Spleen (tissue), 11 donors: ENCODE measurements around the gene KDM8. TPM values are rescaled to one million over a fixed set of nuclear protein-coding genes. Genes with fewer than 3 reads are reported as not detected.

Source experiments
- DNase-seq: peaks from one replicate; pipeline ENCODE4 v3.0.0-alpha.2; 2020
- H3K27ac ChIP-seq, 8 donors: fragments of 200-600 bp; sonication (generic) in 7 of 8; 1 replicate in 4 of 8; 2 replicates in 4 of 8; pipeline versions ENCODE4 v1.5.0 to v1.8.0; 2016 to 2021; ENCODE audit warnings: inconsistent platforms in 4 of 8, mild to moderate bottlenecking in 4 of 8, moderate library complexity in 1 of 8
- H3K27me3 ChIP-seq, 7 donors: fragments of 200-600 bp; sonication (generic) in 6 of 7; replicated peaks in 1 of 7; 1 replicate in 4 of 7; 2 replicates in 3 of 7; pipeline versions ENCODE4 v1.5.0 to v1.8.0; 2016 to 2021; ENCODE audit warnings: inconsistent platforms in 3 of 7, mild to moderate bottlenecking in 1 of 7
- H3K36me3 ChIP-seq, 6 donors: fragments of 200-600 bp; sonication (generic) in 5 of 6; 1 replicate in 4 of 6; 2 replicates in 2 of 6; pipeline versions ENCODE4 v1.5.0 to v1.8.0; 2016 to 2021; ENCODE audit warnings: inconsistent platforms in 2 of 6
- H3K4me1 ChIP-seq, 6 donors: fragments of 200-600 bp; sonication (generic) in 5 of 6; 1 replicate in 3 of 6; 2 replicates in 3 of 6; pipeline versions ENCODE4 v1.5.0 to v1.8.0; 2016 to 2021; ENCODE audit warnings: inconsistent platforms in 3 of 6
- H3K4me3 ChIP-seq, 8 donors: fragments of 200-600 bp; sonication (generic) in 7 of 8; 1 replicate in 4 of 8; 2 replicates in 4 of 8; pipeline versions ENCODE4 v1.5.0 to v1.8.0; 2016 to 2021; ENCODE audit warnings: inconsistent platforms in 4 of 8, mild to moderate bottlenecking in 4 of 8, moderate library complexity in 2 of 8
- H3K9me3 ChIP-seq, 8 donors: fragments of 200-600 bp; sonication (generic) in 7 of 8; 1 replicate in 4 of 8; 2 replicates in 4 of 8; pipeline versions ENCODE4 v1.5.0 to v1.8.0; 2016 to 2021; ENCODE audit warnings: inconsistent platforms in 4 of 8
- POLR2A ChIP-seq, 3 donors: fragments of 450-650 bp; IDR thresholded peaks; one replicate each; pipeline ENCODE4 v1.5.1; 2017; ENCODE audit warnings: antibody characterized with exemption in 3 of 3, mild to moderate bottlenecking in 1 of 3
- POLR2AphosphoS5 ChIP-seq, 3 donors: sonication (generic); formaldehyde crosslinking; IDR thresholded peaks; one replicate each; pipeline ENCODE4 v1.5.1; 2017; ENCODE audit warnings: antibody characterized with exemption in 3 of 3
- WGBS, 5 donors: extraction: QIAGEN DNeasy Blood & Tissue Kit in 3 of 5; methylation state at CpG; one replicate each; pipeline versions ENCODE4 v1.1.5 to v1.1.7; 2013 to 2018; 5-methylcytosine and 5-hydroxymethylcytosine counted together
- intact Hi-C: fragments of 100-400 bp; cut with DNase I; formaldehyde crosslinking; loops from one replicate; pipeline ENCODE4 v1.15.0; 2023; ENCODE audit warnings: low total_unique reads
- polyA plus RNA-seq, 3 donors: library from polyadenylated mRNA; stranded (reverse); fragments of 200-250 nt; gene quantifications; one replicate each; pipeline ENCODE4 v1.2.1, GENCODE V29; 2013
- total RNA-seq, 7 donors: library from RNA; depleted of rRNA in 3 of 7; stranded (reverse); fragments of >200 nt in 3 of 7; fragmentation: NEBNext Ultra II Directional in 4 of 7; extraction: Animal tissue kit (Norgen Biotek cat#: 25700) in 4 of 7; gene quantifications; one replicate each; pipeline versions ENCODE4 v1.1.0 to v1.2.1, GENCODE V29; 2016 to 2021
- TF ChIP-seq, protein P1 (sequence below), 11 experiments: fragments of 200-600 bp in 7 of 11; fragments of 450-650 bp in 4 of 11; sonication (generic) in 4 of 11; IDR thresholded peaks in 8 of 11; conservative IDR thresholded peaks in 3 of 11; 1 replicate in 7 of 11; 2 replicates in 4 of 11; pipeline versions ENCODE4 v1.4.0 to v1.8.0; 2016 to 2021; ENCODE audit warnings: antibody characterized with exemption in 11 of 11, inconsistent platforms in 4 of 11, mild to moderate bottlenecking in 1 of 11
- donor health status: healthy with polysubstance abuse.
- donor health status: DM: no; HTN: no; CAD: no; lungs with moderate emphysema.
- donor health status: DM: no; HTN: no; CAD: no.
- donor health status: Bipolar disorder and iron deficiency.
- donor health status: healthy.
- donor health status: DM: no; HTN: no; CAD: no.
- donor health status: DM: yes; HTN: yes; CAD: no.

KDM8 gene
- total and polyA plus RNA-seq, 10 donors, result 5.2 to 14.7 (median 9.6) TPM

DNA sequence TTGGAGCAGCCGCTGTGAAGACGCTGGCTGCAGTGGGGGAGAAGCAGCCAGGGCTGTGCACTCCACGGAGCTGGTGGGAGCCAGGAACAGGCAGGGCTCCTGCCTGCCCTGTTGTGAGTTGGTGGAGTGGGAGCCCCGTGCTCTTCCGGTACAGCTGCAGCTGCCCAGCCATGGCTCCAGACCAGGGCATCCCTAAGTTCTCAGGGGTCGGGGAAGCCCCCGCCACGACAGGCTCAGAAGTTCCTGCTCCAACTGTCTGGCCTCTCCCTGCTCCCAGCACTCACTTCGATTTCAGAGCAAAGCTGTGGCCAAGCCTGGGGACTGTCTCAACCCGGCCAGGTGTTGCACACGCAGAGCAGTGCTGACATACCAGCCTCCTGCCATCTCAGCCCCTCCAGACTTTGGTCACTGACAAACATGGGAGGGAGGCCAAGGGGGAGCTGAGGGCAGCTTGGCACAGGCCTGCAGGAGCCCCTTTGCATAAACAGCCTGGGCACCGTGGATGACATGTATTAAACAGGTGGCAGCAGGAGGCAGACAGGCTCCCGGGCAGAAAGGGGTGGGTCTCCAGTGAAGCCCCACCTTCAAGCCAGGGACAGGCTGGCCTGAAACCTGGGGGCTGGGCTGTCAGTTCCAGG is 13.9 kb upstream of the KDM8 start:
- Histone ChIP-seq H3K9me3 (peaks cover 0 to under 1% (median 0%) of the 10 kb centered on the region in 8 donors), H3K36me3 (no peaks in the 10 kb centered on the region), H3K4me1 (no peaks in the 10 kb centered on the region), H3K27me3 (peaks cover 0 to 4% (median 0%) of the 10 kb centered on the region in 7 donors), H3K27ac (no peak overlapping the region), H3K4me3 (no peak overlapping the region)
- no peak for DNase-seq
- no peak for TF ChIP-seq POLR2A (IDR thresholded peaks at IDR 0.05)
- TF ChIP-seq POLR2AphosphoS5 (IDR thresholded peaks at IDR 0.05), result no peak
- TF ChIP-seq, protein P1, sequence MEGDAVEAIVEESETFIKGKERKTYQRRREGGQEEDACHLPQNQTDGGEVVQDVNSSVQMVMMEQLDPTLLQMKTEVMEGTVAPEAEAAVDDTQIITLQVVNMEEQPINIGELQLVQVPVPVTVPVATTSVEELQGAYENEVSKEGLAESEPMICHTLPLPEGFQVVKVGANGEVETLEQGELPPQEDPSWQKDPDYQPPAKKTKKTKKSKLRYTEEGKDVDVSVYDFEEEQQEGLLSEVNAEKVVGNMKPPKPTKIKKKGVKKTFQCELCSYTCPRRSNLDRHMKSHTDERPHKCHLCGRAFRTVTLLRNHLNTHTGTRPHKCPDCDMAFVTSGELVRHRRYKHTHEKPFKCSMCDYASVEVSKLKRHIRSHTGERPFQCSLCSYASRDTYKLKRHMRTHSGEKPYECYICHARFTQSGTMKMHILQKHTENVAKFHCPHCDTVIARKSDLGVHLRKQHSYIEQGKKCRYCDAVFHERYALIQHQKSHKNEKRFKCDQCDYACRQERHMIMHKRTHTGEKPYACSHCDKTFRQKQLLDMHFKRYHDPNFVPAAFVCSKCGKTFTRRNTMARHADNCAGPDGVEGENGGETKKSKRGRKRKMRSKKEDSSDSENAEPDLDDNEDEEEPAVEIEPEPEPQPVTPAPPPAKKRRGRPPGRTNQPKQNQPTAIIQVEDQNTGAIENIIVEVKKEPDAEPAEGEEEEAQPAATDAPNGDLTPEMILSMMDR (IDR thresholded peaks at IDR 0.05 in 8 of 11, conservative IDR thresholded peaks at IDR 0.05 in 3 of 11), result no peak
- 65 to 74% (median 67%) methylated on average over 11 to 13 of the region's 13 CpGs for WGBS, 5 donors
- intact Hi-C loops, result no loop called here

DNA sequence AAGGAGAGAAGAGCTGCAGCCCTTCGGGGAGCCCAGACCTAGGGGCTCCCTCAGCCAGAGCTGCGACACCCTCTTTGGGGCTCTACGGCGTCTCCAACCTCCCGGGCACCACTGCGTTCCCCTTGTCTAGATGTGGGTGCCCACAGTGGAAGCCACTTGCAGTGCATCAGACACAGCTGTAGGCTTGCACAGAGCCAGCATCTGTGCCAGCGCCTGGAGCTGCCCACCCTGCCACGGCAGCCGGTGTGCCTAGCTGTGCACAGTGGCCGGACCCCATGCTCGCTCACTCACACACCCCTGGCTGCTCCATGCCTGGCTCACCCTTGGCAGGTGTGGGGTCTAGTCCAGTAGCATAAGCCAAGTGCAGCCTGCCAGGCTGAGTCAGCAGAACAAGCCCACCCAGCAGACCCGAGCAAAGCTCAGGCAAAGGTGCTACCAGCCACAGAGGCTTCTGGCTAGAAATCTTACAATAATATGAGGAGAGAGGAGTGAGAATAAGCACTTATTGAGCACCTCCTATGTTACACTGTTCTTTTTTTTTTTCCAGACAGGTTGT is 12.9 kb upstream of the KDM8 start:
- Histone ChIP-seq H3K4me1 (no peaks in the 10 kb centered on the region), H3K9me3 (peaks cover 0 to 8% (median 0%) of the 10 kb centered on the region in 8 donors), H3K36me3 (no peaks in the 10 kb centered on the region), H3K4me3 (no peak overlapping the region), H3K27ac (no peak overlapping the region), H3K27me3 (peaks cover 0 to 4% (median 0%) of the 10 kb centered on the region in 7 donors)
- no peak for TF ChIP-seq POLR2A (IDR thresholded peaks at IDR 0.05)
- TF ChIP-seq, protein P1 (IDR thresholded peaks at IDR 0.05 in 8 of 11, conservative IDR thresholded peaks at IDR 0.05 in 3 of 11), result no peak
- no peak for TF ChIP-seq POLR2AphosphoS5 (IDR thresholded peaks at IDR 0.05)
- DNase-seq, result no peak
- intact Hi-C loops, result no loop called here
- WGBS, 5 donors, result 92 to 100% (median 96%) methylated on average over 3 to 12 of the region's 12 CpGs

DNA sequence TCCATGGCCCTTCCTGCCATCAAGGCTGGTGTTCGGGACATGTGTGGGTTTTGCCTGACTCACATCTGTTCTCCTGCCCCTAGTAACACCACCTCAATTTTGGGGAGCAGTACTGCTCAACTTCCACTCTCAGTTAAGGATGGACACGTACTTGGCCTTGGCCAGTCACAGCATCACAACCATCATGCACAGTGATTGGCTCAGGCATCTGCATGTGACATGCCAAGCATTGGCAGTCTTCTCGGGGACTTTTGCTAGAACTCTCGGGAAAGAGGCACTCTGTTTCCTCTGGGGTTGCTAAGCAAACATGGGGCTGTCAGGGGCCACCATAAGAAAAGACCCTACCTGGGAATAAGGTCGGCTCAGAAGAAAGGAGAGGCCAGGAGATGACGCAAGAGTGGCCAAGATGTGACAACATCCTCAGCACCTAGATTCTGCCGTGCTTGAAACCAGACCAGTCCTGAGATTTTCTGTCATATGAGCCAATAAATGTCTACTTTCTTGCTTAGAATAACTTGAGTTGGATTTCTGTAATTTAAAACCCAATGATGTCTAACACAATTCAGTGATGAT is 11.9 kb upstream of the KDM8 start:
- H3K27me3 ChIP-seq, result peaks cover 0 to 4% (median 0%) of the 10 kb centered on the region in 7 donors
- H3K9me3 ChIP-seq, result peaks cover 0 to 8% (median 0%) of the 10 kb centered on the region in 8 donors
- H3K27ac ChIP-seq, result no peak overlapping the region
- no peaks in the 10 kb centered on the region for H3K4me1 ChIP-seq
- 68 to 83% (median 73%) methylated on average over 7 of the region's 7 CpGs for whole genome bisulfite sequencing, 5 donors
- no peak for TF ChIP-seq POLR2A (IDR thresholded peaks at IDR 0.05)
- TF ChIP-seq, protein P1 (IDR thresholded peaks at IDR 0.05 in 8 of 11, conservative IDR thresholded peaks at IDR 0.05 in 3 of 11), result no peak
- TF ChIP-seq POLR2AphosphoS5 (IDR thresholded peaks at IDR 0.05), result no peak
- DNase-seq, result no peak
- intact Hi-C loops, result no loop called here
- no peak overlapping the region for H3K4me3 ChIP-seq
- H3K36me3 ChIP-seq, result no peaks in the 10 kb centered on the region
